Esophagus (tissue), 2 donors: Measurements from ENCODE around the gene RNASET2. TPM values are rescaled to one million over a fixed set of nuclear protein-coding genes. Genes with fewer than 3 reads are reported as not detected.

Experiments
- H3K27ac ChIP-seq, 2 donors: one replicate each; pipeline ENCODE4 v1.5.1; 2013; ENCODE audit warnings: low read depth in 2 of 2, mild to moderate bottlenecking in 2 of 2, inconsistent platforms in 1 of 2, low read length in 1 of 2, moderate library complexity in 1 of 2
- H3K27me3 ChIP-seq, 2 donors: one replicate each; pipeline ENCODE4 v1.6.1; 2013; ENCODE audit warnings: low read length in 2 of 2, control low read depth in 1 of 2, mild to moderate bottlenecking in 1 of 2; ENCODE audit not compliant: insufficient read depth in 2 of 2, control insufficient read depth in 1 of 2
- H3K36me3 ChIP-seq, 2 donors: one replicate each; pipeline ENCODE4 v1.6.1; 2013; ENCODE audit warnings: low read length in 1 of 2; ENCODE audit not compliant: control insufficient read depth in 2 of 2, insufficient read depth in 2 of 2
- H3K4me1 ChIP-seq, 2 donors: one replicate each; pipeline ENCODE4 v1.6.1; 2013; ENCODE audit warnings: low read length in 1 of 2; ENCODE audit not compliant: control insufficient read depth in 2 of 2, insufficient read depth in 2 of 2
- H3K4me3 ChIP-seq, 2 donors: one replicate each; pipeline ENCODE4 v1.5.1; 2013; ENCODE audit warnings: low read length in 2 of 2, mild to moderate bottlenecking in 2 of 2, low read depth in 1 of 2, moderate library complexity in 1 of 2
- H3K9me3 ChIP-seq, 2 donors: one replicate each; pipeline ENCODE4 v1.6.1; 2013; ENCODE audit warnings: mild to moderate bottlenecking in 2 of 2, low read depth in 1 of 2, low read length in 1 of 2, moderate library complexity in 1 of 2; ENCODE audit not compliant: control insufficient read depth in 2 of 2, insufficient read depth in 1 of 2
- WGBS, 2 donors: extraction: QIAGEN DNeasy Blood & Tissue Kit; methylation state at CpG; one replicate each; pipeline ENCODE4 v1.1.7; 2013; 5-methylcytosine and 5-hydroxymethylcytosine counted together
- polyA plus RNA-seq, 2 donors: library from polyadenylated mRNA; stranded (reverse); fragments of 200-250 nt; gene quantifications; one replicate each; pipeline ENCODE4 v1.2.3, GENCODE V29; 2013
- donor health status: healthy with polysubstance abuse.
- donor health status: Bipolar disorder and iron deficiency.

The RNASET2 gene
- polyA plus RNA-seq, 2 donors, result 19.7 to 26.8 TPM

DNA sequence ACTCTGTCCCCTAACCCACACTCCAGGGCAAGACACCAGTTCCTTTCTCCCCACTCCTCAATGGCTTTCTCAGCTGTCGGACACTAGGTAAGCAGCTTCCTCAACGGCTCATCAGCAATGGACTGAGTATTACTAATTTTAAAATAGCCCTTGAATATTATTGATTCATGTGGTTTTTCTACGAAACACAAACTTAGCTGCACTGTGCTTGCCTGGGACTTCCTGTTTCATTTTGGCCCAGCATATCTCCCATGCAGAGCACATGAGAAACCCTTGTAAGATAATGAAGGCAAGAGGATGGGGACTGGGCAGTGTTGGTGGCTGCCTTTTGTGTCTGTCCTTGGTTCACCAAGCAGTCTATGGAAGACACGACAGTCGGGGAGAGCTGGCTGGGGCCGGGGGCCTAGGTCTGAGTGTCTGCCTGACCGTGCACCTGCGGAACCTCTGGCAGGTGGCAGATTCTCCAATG lies 48.9 kb downstream of the RNASET2 start:
- H3K36me3 ChIP-seq, result no peaks in the 10 kb centered on the region
- peaks cover 0 to 2% of the 10 kb centered on the region in 2 donors for H3K9me3 ChIP-seq
- H3K4me1 ChIP-seq, result peaks cover 0 to 6% of the 10 kb centered on the region in 2 donors
- no peak overlapping the region for H3K4me3 ChIP-seq
- H3K27me3 ChIP-seq, result no peaks in the 10 kb centered on the region
- H3K27ac ChIP-seq, result no peak overlapping the region
- 84 to 86% methylated on average over 8 of the region's 8 CpGs for WGBS, 2 donors

DNA sequence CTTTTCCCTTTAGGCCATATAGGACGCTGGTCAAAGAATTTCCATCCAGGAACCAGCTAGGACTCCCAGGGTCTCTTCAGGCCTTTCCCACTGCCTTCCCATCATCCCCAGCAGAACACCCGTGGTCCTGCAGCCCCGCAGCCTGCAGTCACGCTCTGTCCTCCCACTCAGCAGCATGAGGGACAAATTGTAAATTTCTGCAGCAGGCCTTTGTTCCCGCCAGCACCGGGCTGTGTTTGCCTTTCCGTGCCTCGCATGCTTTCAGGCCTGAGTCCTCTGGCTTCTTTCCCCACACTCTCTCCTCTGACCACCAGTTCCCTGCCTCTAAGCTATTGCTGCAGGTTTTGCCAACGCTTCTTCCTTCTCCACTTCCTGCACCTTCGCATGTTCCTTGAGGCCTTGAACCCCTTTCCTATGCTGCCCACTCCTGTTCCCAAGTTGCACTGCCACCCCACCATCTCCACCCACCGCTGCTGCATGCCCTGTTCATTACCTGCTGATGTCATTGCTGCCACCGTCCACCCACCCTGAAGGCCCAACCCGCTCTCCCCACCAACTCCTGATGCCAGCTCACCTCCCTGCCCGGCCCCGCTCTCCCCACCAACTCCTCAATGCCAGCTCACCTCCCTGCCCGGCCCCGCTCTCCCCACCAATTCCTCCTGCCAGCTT lies 49.8 kb downstream of the RNASET2 start:
- Histone ChIP-seq H3K36me3 (no peaks in the 10 kb centered on the region), H3K9me3 (peaks cover 0 to 2% of the 10 kb centered on the region in 2 donors), H3K27me3 (no peaks in the 10 kb centered on the region), H3K4me3 (no peak overlapping the region), H3K4me1 (peaks cover 0 to 6% of the 10 kb centered on the region in 2 donors), H3K27ac (no peak overlapping the region)
- WGBS, 2 donors, result 87 to 88% methylated on average over 17 of the region's 17 CpGs

DNA sequence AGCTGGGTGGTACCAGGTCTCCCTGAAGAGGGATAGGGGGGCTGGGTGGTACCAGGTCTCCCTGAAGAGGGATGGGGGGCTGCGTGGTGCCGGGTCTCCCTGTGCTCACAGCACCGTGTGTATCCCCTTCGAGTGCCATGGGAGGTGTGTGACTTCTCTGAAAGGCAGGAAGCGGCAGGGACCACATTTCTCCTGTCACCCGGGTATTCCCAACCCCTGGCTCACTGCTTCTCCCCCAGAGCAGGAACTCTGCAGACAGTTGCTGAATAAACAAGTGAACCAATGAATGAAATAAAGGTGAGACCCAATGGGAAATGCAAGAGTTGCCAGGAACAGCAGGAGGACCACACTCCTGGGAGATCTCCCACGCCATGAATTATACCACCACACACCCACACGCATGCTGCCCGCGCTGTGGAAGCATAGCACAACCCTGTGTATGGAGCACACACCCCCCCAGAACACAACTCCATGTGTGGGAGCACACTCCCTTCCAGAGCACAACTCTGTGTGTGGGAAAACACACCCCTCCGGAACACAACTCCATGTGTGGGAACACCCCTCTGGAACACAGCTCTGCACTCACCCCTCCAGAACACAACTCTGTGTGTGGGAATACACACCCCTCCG lies 50.7 kb downstream of the RNASET2 start:
- WGBS, 2 donors, result 84 to 88% methylated on average over 12 of the region's 12 CpGs
- Histone ChIP-seq H3K27me3 (no peaks in the 10 kb centered on the region), H3K4me3 (no peak overlapping the region), H3K4me1 (peaks cover 0 to 6% of the 10 kb centered on the region in 2 donors), H3K9me3 (peaks cover 0 to 2% of the 10 kb centered on the region in 2 donors), H3K27ac (no peak overlapping the region), H3K36me3 (no peaks in the 10 kb centered on the region)

DNA sequence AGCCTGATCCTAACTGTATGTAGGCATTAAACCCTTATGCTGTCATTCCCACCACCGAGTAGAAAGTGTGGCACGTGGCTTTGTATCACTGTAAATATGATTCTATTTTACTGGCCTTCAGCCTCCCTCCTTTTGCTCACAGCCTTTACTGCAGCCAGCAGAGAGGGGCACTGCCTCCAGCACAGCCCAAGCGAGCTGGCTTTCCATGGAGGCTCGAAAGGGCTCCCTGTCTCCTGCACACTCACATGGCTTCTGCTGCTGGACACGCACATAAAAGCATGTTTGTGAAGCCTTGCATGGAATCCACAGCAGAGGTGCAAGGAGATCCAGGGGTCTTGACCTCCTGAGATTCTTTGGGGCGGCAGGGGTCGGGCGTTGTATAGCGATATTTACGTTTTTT lies 51.3 kb downstream of the RNASET2 start:
- Histone ChIP-seq H3K4me1 (peaks cover 0 to 6% of the 10 kb centered on the region in 2 donors), H3K27ac (no peak overlapping the region), H3K9me3 (peaks cover 2 to 6% of the 10 kb centered on the region in 2 donors), H3K36me3 (no peaks in the 10 kb centered on the region), H3K27me3 (no peaks in the 10 kb centered on the region), H3K4me3 (no peak overlapping the region)
- WGBS, 2 donors, result 78 to 85% methylated on average over 10 of the region's 10 CpGs

DNA sequence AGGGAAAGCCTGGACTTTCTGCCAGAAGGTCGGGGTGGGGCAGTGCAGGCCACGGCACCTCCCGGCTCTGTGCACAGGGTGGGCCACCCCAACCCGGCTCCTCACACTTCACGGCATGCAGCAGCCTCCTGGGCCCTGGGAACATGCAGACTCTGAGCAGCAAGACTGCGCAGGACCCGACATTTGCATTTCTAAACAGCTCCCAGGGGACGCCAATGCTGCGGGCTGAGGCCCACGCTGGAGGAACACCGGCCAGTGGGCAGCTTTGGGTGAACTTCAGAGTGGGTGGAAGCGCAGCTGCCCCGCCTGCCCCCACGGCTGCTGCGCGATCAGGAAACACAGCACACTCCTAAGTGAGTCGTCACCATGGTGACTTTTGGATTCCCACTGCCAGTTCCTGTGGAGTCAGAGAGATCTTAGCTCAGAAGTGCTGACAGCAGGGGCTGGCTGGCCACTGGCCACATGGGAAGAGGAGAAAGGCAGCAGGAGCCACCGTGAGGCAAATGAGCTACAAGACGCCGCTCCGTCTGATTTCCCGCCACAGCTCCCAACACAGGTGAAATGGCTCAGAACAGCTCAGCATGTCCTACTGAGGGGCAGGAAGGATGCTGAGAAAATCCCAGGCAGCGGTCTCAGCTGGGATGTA lies 52.1 kb downstream of the RNASET2 start:
- H3K4me3 ChIP-seq, result no peak overlapping the region
- H3K4me1 ChIP-seq, result peaks cover 0 to 6% of the 10 kb centered on the region in 2 donors
- no peaks in the 10 kb centered on the region for H3K27me3 ChIP-seq
- no peaks in the 10 kb centered on the region for H3K36me3 ChIP-seq
- WGBS, 2 donors, result 52 to 57% methylated on average over 23 of the region's 23 CpGs
- peaks cover 4 to 6% of the 10 kb centered on the region in 2 donors for H3K9me3 ChIP-seq
- H3K27ac ChIP-seq, result no peak overlapping the region

DNA sequence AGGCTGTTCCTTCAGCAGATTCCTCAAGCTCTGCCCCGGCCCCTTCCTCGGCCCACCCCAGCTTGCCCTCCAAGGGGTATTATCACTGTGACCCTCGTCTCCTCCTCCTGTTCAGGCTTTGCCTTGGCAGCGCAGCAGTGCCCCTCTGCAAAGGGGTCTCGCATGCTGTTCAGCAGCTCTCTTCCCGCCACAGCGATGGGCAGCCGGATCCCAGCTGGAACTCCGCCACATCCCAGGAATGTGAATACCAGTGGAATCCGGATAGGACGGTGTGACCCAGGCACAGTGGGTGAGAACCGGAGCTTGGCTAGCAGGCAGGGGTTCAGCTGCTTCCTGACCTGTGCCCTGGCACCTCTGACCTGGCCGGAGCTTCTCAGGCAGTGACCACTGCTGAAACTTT lies 52.9 kb downstream of the RNASET2 start:
- Histone ChIP-seq H3K4me3 (no peak overlapping the region), H3K4me1 (peaks cover 0 to 6% of the 10 kb centered on the region in 2 donors), H3K27ac (no peak overlapping the region), H3K9me3 (peaks cover 4 to 6% of the 10 kb centered on the region in 2 donors), H3K27me3 (no peaks in the 10 kb centered on the region), H3K36me3 (no peaks in the 10 kb centered on the region)
- WGBS, 2 donors, result 80 to 81% methylated on average over 13 of the region's 13 CpGs

DNA sequence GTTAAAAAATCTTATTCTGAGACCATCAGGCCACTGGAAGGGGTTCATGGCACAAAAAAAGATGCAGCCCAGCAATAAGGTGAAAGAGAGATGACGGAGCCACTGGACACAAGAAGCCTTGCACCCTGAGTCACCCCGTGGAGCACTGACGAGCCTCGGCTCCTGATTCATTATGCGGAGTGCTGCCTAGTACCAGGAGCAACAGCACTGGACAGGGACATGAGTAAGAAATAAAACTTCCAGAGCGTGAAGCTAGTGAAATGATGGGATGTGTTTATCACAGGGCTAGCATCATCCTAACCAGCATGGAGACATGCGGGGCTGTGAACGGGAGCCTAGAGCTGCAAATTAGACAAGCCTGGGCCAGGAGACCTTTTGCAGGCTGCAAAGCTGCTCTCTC lies 53.3 kb downstream of the RNASET2 start:
- Histone ChIP-seq H3K27me3 (no peaks in the 10 kb centered on the region), H3K9me3 (peaks cover 4 to 6% of the 10 kb centered on the region in 2 donors), H3K4me3 (no peak overlapping the region), H3K36me3 (no peaks in the 10 kb centered on the region), H3K27ac (no peak overlapping the region), H3K4me1 (peaks cover 0 to 6% of the 10 kb centered on the region in 2 donors)
- WGBS, 2 donors, result 89 to 90% methylated on average over 8 of the region's 8 CpGs

DNA sequence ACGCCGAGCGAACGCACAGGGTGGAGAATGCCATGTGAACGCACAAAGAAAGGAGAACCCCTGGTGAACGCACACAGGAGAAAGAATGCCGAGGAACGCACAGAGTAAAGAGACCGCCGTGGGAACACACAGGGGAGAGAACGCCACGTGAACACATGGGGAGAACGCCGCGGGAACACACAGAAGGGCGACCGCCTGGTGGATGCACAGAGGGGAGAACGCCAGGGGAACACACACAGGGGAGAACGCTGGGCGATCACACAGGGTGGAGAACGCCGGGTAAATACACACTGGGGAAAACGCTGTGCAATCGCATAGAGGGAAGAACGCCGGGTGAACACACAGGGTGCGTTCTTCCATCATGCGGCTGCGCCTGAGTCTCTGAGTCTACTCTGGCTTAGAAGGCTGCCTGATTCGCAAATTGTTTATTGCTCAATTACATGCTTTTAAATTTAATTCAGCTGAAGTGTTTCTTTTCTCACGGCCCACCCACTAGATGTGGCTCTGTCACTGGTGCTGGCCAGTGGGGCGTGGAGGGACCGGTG lies 54.1 kb downstream of the RNASET2 start:
- no peak overlapping the region for H3K27ac ChIP-seq
- H3K36me3 ChIP-seq, result no peaks in the 10 kb centered on the region
- H3K9me3 ChIP-seq, result peaks cover 4 to 6% of the 10 kb centered on the region in 2 donors
- no peak overlapping the region for H3K4me3 ChIP-seq
- 94% methylated on average over 33 of the region's 33 CpGs for WGBS, 2 donors
- peaks cover 0 to 6% of the 10 kb centered on the region in 2 donors for H3K4me1 ChIP-seq
- H3K27me3 ChIP-seq, result no peaks in the 10 kb centered on the region

DNA sequence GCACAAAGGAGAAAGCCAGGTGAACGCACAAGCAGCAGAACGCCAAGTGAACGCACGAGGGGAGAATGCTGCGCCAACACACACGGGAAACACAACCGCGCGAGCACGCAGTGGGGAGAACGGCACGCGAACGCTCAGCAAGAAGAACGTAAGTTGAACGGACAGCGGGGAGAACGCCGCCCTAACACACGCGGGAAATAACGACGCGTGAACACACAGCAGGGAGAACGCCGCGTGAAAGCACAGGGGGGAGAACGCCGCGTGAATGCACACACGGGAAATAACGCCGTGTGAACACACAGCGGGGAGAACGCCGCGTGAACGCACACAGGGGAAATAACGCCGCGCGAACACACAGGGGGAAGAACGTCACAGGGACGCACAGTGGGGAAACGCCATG lies 54.7 kb downstream of the RNASET2 start:
- WGBS, 2 donors, result 96% methylated on average over 45 of the region's 45 CpGs
- H3K9me3 ChIP-seq, result peaks cover 4 to 6% of the 10 kb centered on the region in 2 donors
- no peak overlapping the region for H3K27ac ChIP-seq
- H3K4me3 ChIP-seq, result no peak overlapping the region
- H3K36me3 ChIP-seq, result no peaks in the 10 kb centered on the region
- H3K27me3 ChIP-seq, result no peaks in the 10 kb centered on the region
- H3K4me1 ChIP-seq, result peaks cover 0 to 6% of the 10 kb centered on the region in 2 donors
